ENCODE data around the gene NOB1.

The NOB1 gene

DNA sequence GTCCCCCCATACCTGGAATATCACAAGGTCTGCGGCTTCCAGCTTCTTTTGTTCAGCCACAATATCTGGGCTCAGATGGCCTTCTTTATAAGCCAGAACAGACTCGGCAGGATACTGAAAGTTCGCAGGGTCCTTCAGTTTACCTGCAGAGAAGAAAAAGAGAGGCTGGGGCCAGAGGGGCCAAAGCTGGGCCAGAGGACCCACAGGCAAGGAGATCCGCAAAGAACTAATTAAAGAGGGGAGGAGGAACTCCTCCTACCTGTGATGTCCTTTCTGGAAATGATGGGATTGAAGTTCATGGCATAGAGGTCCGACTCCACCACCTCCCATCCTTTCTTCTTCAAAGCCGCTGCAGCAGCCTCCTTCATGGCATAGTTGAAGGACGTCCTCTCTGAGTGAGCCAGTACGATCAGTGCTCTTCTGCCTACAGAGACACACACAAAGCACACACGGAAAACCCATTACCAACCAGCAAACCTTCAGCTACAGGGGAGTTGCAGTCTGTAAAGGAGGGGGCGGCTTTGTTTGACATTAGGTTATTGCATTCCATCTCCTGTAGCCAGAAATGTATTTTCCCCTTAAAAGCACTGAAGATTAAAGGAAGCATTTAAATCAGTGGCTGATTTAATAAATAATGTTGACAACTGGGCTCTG is 36.5 kb downstream of the NOB1 start:
- DNase-seq, result no peak

DNA sequence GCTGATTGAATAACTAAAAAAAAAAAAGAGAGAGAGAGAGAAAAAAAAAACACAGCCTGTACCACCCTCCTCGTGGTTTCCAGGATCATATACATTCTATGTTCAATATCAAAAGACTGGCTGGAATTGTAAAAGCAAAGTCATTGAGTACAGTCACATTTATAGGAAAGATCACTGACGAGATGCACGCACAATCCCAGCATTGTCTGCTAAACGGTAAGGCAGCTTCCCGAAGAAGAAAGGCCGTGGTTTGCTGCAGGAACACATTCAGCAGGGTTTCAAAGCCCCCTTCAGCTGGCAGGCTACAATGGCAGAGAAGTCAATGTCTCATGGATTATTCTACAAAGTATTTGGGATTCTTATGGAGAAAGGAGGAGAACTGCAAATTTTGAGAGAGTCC is 37.7 kb downstream of the NOB1 start:
- DNase-seq, result no peak

DNA sequence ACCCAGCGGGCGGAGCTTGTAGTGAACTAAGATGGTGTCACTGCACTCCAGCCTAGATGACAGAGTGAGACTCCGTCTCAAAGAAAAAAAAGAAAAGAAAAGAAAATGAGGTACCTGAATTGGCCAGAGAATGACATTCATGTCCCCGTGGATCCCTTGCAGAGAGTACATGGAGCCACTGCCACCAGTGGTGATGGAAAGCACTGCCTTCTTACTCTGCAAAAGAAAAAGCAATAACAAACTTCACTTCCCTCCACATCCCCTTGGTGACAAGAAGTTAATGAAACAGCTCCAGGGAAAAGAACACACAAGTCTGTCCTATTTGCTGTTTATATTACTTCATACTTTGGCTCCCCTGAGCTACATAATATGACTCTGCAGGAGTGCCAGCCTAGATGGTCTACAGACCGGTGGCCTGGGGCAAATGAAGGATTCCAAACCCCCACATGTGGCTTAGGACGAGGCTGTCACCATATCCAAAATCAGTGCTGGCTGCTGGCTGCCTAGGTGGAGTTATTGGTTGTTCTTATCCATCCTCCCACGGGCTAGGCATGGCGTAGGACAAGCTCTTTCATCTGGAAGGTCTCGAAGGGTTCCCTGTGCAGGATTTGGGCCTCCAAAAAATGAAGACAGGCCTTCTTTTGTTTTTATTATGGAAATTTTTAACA is 41.7 kb downstream of the NOB1 start:
- DNase-seq, result no peak

- DNase-seq, result no peak
Measured at GRCh38 chr16:69712277-69712676, 42.4 kb downstream of the NOB1 start.

GRCh38 chr16:69711115-69711740 is 43.5 kb downstream of the NOB1 start:
- DNase-seq, result no peak

- no peak for DNase-seq
Measured at GRCh38 chr16:69709456-69710084, 45.2 kb downstream of the NOB1 start.

DNA sequence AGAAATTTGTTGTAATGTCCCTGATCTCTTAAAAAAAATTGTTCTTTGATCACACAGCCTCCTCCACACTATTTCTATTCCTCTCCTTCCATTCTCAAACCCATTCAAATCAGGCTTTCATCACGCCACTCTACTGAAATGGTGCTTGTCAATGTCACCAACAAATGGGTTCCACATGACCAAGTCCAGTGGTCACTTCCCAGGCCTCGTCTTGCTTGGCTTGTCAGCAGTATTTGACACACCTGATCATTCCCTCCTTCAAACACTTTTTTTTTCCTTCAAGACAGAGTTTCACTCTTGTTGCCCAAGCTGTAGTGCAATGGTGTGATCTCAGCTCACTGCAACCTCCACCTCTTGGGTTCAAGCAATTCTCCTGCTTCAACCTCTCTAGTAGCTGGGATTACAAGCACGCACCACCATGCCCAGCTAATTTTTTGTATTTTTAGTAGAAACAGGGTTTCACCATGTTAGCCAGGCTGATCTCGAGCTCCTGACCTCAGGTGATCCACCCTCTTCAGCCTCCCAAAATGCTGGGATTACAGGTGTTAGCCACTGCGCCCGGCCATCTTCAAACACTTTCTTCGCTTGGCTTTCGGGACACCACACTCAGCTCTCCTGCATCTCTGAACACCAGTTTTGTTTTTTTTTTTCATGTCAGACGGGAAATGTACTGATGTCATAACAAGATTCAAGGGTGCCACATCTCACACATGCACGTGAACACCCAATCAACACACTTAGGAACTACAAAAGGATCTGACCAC is 46.6 kb downstream of the NOB1 start:
- DNase-seq, result no peak

GRCh38 chr16:69706975-69707340 is 47.8 kb downstream of the NOB1 start:
- no peak for DNase-seq

DNA sequence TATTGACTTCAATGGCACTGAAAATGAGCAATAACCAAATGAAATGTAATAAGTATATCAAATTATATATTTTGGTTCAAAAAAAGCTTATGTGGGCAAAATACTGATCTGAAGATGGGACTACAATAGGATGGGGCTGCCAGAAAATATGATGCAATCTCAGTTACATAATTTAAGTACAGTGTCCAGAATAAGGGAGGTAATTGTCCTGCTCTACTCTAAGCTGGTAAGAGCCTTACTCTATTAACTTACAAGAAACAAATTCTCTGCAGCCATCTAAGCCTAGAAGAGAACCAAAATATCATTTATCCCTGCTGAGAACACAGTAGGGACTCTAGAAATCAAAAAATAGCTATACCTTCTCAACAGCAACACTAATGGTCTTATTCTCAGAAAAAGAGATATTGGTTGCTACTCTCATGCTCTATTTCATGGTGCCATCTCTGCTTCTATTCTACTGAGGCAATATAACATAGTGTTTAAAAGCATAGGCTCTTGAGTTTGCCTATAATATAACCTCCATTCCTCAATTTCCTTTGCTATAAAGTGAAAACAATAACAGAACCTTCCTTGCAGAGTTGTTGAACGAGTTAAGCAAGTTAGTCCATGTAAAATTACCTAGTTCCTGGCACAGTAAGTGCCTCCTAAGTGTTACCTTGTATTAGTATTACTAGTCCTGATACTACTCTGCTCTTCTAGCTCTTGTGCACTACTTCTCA is 48.3 kb downstream of the NOB1 start:
- DNase-seq, result no peak

- no peak for DNase-seq
Measured at GRCh38 chr16:69703638-69704037, 51.1 kb downstream of the NOB1 start.

GRCh38 chr16:69701866-69702265 is 52.9 kb downstream of the NOB1 start:
- no peak for DNase-seq

DNA sequence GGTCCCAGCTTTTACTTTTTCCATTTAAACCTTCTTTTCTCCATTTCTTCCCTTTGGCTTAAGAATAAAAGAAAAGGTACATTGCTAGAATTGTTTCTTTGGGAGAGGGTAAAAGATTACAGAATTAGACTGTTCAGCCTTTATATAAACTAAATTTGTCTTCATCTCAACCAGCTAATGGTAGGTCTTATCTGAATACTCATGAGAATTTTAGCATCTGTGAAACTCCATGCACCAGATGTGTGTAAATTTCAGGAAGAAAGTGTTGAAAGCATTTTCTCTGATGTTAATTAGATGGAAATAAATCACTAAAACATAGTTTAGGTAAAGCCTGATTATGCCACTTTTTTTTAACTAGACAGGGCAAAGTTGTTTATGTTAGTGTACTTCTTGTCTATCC is 53.3 kb downstream of the NOB1 start:
- no peak for DNase-seq

- no peak for DNase-seq
Measured at GRCh38 chr16:69699915-69700314, 54.8 kb downstream of the NOB1 start.

GRCh38 chr16:69698404-69698803 is 56.3 kb downstream of the NOB1 start:
- no peak for DNase-seq

DNA sequence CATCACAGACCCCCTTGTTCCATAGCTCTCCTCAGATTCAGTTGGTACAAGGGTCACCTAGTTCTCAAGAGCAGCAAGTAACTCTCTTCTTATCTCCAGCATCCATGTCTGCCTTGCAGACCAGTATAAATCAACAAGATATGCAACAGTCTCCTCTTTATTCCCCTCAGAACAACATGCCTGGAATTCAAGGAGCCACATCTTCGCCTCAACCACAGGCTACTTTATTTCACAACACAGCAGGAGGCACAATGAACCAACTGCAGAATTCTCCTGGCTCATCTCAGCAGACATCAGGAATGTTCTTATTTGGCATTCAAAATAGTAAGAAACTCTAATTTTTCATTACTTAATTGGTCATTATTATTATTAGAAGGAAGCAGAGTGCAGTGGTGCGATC is 60.8 kb downstream of the NOB1 start:
- no peak for DNase-seq

GRCh38 chr16:69691980-69692911 is 62.5 kb downstream of the NOB1 start:
- DNase-seq, result no peak

Measured in NCI-H1048 (cell line).